Cardiac muscle cell (in vitro differentiated cells and primary cell): Measurements from ENCODE around the gene APOL1. TPM values are rescaled to one million over a fixed set of nuclear protein-coding genes. Genes with fewer than 3 reads are reported as not detected.

Experiments
- DNase-seq, 2 donors: peaks; one replicate each; pipeline versions ENCODE4 v3.0.0 to v3.0.0-alpha.2; 2010 to 2017; ENCODE audit warnings: low read depth in 1 of 2, low spot score in 1 of 2
- H3K27ac ChIP-seq: fragments of 200-600 bp; sonication (generic); 2 replicates; pipeline ENCODE4 v1.5.1; 2016
- H3K27me3 ChIP-seq: fragments of 200-600 bp; sonication (generic); 2 replicates; pipeline ENCODE4 v1.6.0; 2016; ENCODE audit warnings: control low read depth
- H3K36me3 ChIP-seq: fragments of 200-600 bp; sonication (generic); 2 replicates; pipeline ENCODE4 v1.5.1; 2016; ENCODE audit warnings: control low read depth
- H3K4me1 ChIP-seq: fragments of 200-600 bp; sonication (generic); 2 replicates; pipeline ENCODE4 v1.8.1; 2017; ENCODE audit warnings: low read depth, mild to moderate bottlenecking, mixed run types
- H3K4me3 ChIP-seq: fragments of 200-600 bp; sonication (generic); 2 replicates; pipeline ENCODE4 v1.5.1; 2016; ENCODE audit warnings: mild to moderate bottlenecking
- H3K9me3 ChIP-seq: fragments of 200-600 bp; sonication (generic); 2 replicates; pipeline ENCODE4 v1.5.1; 2017; ENCODE audit warnings: low read depth, mild to moderate bottlenecking, control low read depth
- CTCF ChIP-seq: IDR thresholded peaks from 2 replicates; pipeline ENCODE4 v1.5.1; 2012; ENCODE audit warnings: low read depth, mild to moderate bottlenecking, low read length
- polyA plus RNA-seq: library from polyadenylated mRNA; unstranded; fragments of >200 nt; fragmentation: Nextera tagmentation; extraction: Ambion mirVana; gene quantifications from 2 replicates; pipeline ENCODE4 v1.2.1, GENCODE V29; 2016
- total RNA-seq: library from RNA; depleted of rRNA; stranded (reverse); fragments of >200 nt; gene quantifications from 2 replicates; pipeline ENCODE4 v1.2.3, GENCODE V29; 2016

The APOL1 gene
- total and polyA plus RNA-seq, 2 experiments from 2014 or later = 0.06 TPM; not detected in 1

DNA sequence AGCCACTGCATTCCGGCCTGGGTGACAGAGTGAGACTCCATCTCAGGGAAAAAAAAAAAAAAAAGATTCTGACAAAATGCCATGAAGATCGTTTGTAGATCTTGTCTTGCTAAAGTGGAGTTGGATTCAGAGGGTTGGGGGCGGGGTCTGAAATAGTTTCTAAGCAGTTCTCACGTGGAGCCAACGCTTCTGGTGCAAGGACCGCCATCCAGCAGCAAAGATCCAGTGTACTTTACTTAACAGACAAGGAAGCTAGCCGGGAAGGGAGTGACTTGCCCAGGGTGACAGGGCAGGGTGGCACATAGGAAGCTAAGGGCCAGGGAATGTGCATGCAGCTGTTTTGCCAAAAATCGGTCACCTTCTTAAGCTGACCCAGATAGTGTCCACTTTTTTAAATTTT, 27.4 kb downstream of the APOL1 start:
- H3K9me3 ChIP-seq = no peaks in the 10 kb centered on the region
- no peaks in the 10 kb centered on the region for H3K4me1 ChIP-seq
- TF ChIP-seq CTCF = no peak
- H3K36me3 ChIP-seq = peaks cover 33% of the 10 kb centered on the region
- no peaks in the 10 kb centered on the region for H3K27me3 ChIP-seq
- no peak overlapping the region for H3K4me3 ChIP-seq
- no peak overlapping the region for H3K27ac ChIP-seq
- DNase-seq = no peak

GRCh38 chr22:36281781-36282327, 28.9 kb downstream of the APOL1 start:
- Histone ChIP-seq H3K4me1 (no peaks in the 10 kb centered on the region), H3K27ac (peak overlapping the region; percentile 53), H3K4me3 (no peak overlapping the region), H3K9me3 (no peaks in the 10 kb centered on the region), H3K36me3 (peaks cover 45% of the 10 kb centered on the region), H3K27me3 (no peaks in the 10 kb centered on the region)
- no peak for TF ChIP-seq CTCF
- no peak for DNase-seq

GRCh38 chr22:36282328-36282831, 29.4 kb downstream of the APOL1 start:
- Histone ChIP-seq H3K27ac (no peak overlapping the region), H3K4me1 (no peaks in the 10 kb centered on the region), H3K36me3 (peaks cover 49% of the 10 kb centered on the region), H3K27me3 (no peaks in the 10 kb centered on the region), H3K4me3 (no peak overlapping the region), H3K9me3 (no peaks in the 10 kb centered on the region)
- no peak for DNase-seq
- no peak for TF ChIP-seq CTCF

DNA sequence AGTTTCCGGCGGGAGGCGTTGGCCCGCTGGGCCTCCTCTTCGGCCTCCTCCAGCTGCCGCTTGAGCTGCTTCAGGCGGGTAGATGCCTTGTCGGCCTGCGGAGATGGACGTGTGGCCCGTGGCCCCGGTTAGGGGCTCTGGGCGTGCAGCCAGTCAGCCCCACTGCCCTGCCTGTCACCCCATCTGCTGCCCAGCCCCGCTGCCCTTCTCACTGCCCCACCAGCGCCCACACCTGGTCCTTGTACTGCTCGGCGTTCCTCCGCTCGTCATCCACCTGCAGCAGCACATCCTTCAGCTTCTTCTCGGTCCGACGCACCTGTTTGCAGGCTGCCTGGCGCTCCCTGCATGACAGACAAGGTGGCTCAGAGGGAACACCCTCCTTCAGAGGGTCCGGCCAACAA, 31.2 kb downstream of the APOL1 start:
- Histone ChIP-seq H3K27ac (no peak overlapping the region), H3K36me3 (peaks cover 66% of the 10 kb centered on the region), H3K4me1 (no peaks in the 10 kb centered on the region), H3K9me3 (no peaks in the 10 kb centered on the region), H3K4me3 (no peak overlapping the region), H3K27me3 (no peaks in the 10 kb centered on the region)
- no peak for TF ChIP-seq CTCF
- no peak for DNase-seq

DNA sequence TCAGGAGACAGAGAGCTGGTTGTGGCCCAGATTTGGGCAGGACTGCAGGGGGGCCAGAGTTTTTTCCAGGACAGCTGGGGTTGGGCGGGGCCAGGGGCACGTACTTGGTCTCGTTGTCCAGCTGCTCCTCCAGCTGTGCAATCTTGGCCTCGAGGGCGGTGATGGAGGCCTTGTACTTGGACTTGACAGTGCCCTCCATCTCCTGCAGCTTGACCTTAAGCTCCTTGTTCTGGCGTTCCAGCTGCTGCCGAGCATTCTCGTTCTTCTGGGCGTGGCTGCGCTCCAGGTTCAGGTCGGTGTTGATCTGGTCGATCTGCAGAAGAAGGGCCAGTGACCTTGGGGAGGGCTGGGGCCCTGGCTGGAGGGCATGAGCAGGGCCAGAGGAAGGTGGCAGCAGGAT, 32.1 kb downstream of the APOL1 start:
- H3K36me3 ChIP-seq = peaks cover 73% of the 10 kb centered on the region
- no peaks in the 10 kb centered on the region for H3K4me1 ChIP-seq
- H3K27ac ChIP-seq = no peak overlapping the region

More for the DNA sequence above, 32.1 kb downstream of the APOL1 start:
- no peaks in the 10 kb centered on the region for H3K9me3 ChIP-seq
- DNase-seq = no peak
- H3K4me3 ChIP-seq = no peak overlapping the region
- H3K27me3 ChIP-seq = no peaks in the 10 kb centered on the region
- TF ChIP-seq CTCF = no peak
